HCT116 (cell line): Measurements from ENCODE around the gene TMC1.

Source experiments
- CEBPB ChIP-seq: IDR thresholded peaks from 2 replicates; pipeline ENCODE4 v1.6.1; 2012; ENCODE audit warnings: low read depth
- CTCF ChIP-seq, 3 experiments: fragments of 200-600 bp in 1 of 3; sonication (generic) in 1 of 3; IDR thresholded peaks in 2 of 3; conservative IDR thresholded peaks in 1 of 3; 2 replicates each; pipeline ENCODE4 v1.5.1; 2012 to 2017; ENCODE audit warnings: low read depth in 2 of 3, low read length in 2 of 3, antibody characterized with exemption in 1 of 3, borderline replicate concordance in 1 of 3, control low read depth in 1 of 3, mild to moderate bottlenecking in 1 of 3, mixed read lengths in 1 of 3, mixed run types in 1 of 3, moderate library complexity in 1 of 3; ENCODE audit not compliant: insufficient read depth in 1 of 3
- EZH2 ChIP-seq: fragments of 200-600 bp; sonication (generic); IDR thresholded peaks from 2 replicates; pipeline ENCODE4 v1.6.1; 2017; ENCODE audit warnings: antibody characterized with exemption, mixed run types
- EZH2phosphoT487 ChIP-seq: fragments of 200-600 bp; IDR thresholded peaks from 2 replicates; pipeline ENCODE4 v1.6.1; 2018; ENCODE audit warnings: antibody characterized with exemption, borderline replicate concordance
- FOSL1 ChIP-seq: IDR thresholded peaks from 2 replicates; pipeline ENCODE4 v1.6.1; 2012; ENCODE audit warnings: low read depth
- MAX ChIP-seq: IDR thresholded peaks from 2 replicates; pipeline ENCODE4 v1.6.1; 2012
- POLR2A ChIP-seq: IDR thresholded peaks from 2 replicates; pipeline ENCODE4 v1.7.0; 2011; ENCODE audit warnings: borderline replicate concordance; ENCODE audit not compliant: insufficient read depth, insufficient read length; ENCODE audit errors: extremely low read depth
- POLR2AphosphoS5 ChIP-seq: IDR thresholded peaks from 2 replicates; pipeline ENCODE4 v1.6.1; 2011; ENCODE audit warnings: mild to moderate bottlenecking, low read depth, low read length, moderate library complexity
- REST ChIP-seq: IDR thresholded peaks from 2 replicates; pipeline ENCODE4 v1.6.1; 2012; ENCODE audit warnings: low read depth
- SP1 ChIP-seq: IDR thresholded peaks from 2 replicates; pipeline ENCODE4 v1.6.1; 2012; ENCODE audit warnings: low read depth
- ZFX ChIP-seq: fragments of 450-650 bp; IDR thresholded peaks from 2 replicates; pipeline ENCODE4 v1.6.1; 2017
- ZNF274 ChIP-seq: fragments of 200-500 bp; sonication (Bioruptor generic); IDR thresholded peaks from 2 replicates; pipeline ENCODE4 v1.6.1; 2014; ENCODE audit warnings: mild to moderate bottlenecking, low read depth, low read length, inconsistent platforms

GRCh38 chr9:72635197-72635596, 113.8 kb downstream of the TMC1 start:
- TF ChIP-seq POLR2AphosphoS5 (no peak), POLR2A (no peak), CTCF (IDR thresholded peaks at IDR 0.05 in 2 of 3, conservative IDR thresholded peaks at IDR 0.05 in 1 of 3; ENCODE audit: borderline replicate concordance in 1 of 3, insufficient read depth in 1 of 3, low read depth in 2 of 3, low read length in 2 of 3) (no peak), SP1 (no peak), EZH2 (no peak), CEBPB (no peak), ZNF274 (no peak), EZH2phosphoT487 (no peak), MAX (no peak), FOSL1 (no peak), ZFX (no peak), REST (no peak)
